Right lobe of liver (tissue), 6 donors: ENCODE measurements around the gene ANTXRL. TPM values are rescaled to one million over a fixed set of nuclear protein-coding genes. Genes with fewer than 3 reads are reported as not detected.

ENCODE experiments used
- ATAC-seq, 4 donors: fragments of 200-7000 bp; cut with Tn5 transposase; one replicate each; pipeline ENCODE4 v1.9.1; 2020; ENCODE audit warnings: mild to moderate bottlenecking in 4 of 4, moderate library complexity in 4 of 4
- DNase-seq, 3 donors: peaks; one replicate each; pipeline ENCODE4 v3.0.0-alpha.2; 2020
- H3K27ac ChIP-seq, 3 donors: fragments of 200-600 bp; one replicate each; pipeline ENCODE4 v1.8.0; 2022
- H3K27me3 ChIP-seq, 2 donors: fragments of 200-600 bp; one replicate each; pipeline ENCODE4 v1.8.0; 2022
- H3K36me3 ChIP-seq, 4 donors: fragments of 200-600 bp; sonication (generic) in 1 of 4; one replicate each; pipeline versions ENCODE4 v1.5.1 to v1.8.0; 2017 to 2022; ENCODE audit warnings: control low read depth in 1 of 4
- H3K4me1 ChIP-seq, 4 donors: fragments of 200-600 bp; sonication (generic) in 1 of 4; one replicate each; pipeline versions ENCODE4 v1.5.1 to v1.8.0; 2017 to 2022; ENCODE audit warnings: control low read depth in 1 of 4
- H3K4me3 ChIP-seq, 3 donors: fragments of 200-600 bp; one replicate each; pipeline ENCODE4 v1.8.0; 2022
- H3K9me3 ChIP-seq, 4 donors: fragments of 200-600 bp; sonication (generic) in 1 of 4; one replicate each; pipeline versions ENCODE4 v1.5.1 to v1.8.0; 2017 to 2022; ENCODE audit warnings: control low read depth in 1 of 4
- CTCF ChIP-seq, 4 donors: fragments of 200-600 bp in 3 of 4; fragments of 450-650 bp in 1 of 4; IDR thresholded peaks; one replicate each; pipeline versions ENCODE4 v1.5.1 to v1.8.0; 2016 to 2022; ENCODE audit warnings: antibody characterized with exemption in 4 of 4, mild to moderate bottlenecking in 2 of 4
- POLR2A ChIP-seq: fragments of 450-650 bp; IDR thresholded peaks from one replicate; pipeline ENCODE4 v1.6.1; 2017; ENCODE audit warnings: antibody characterized with exemption, mild to moderate bottlenecking
- WGBS: methylation state at CpG from one replicate; pipeline ENCODE4 v1.1.6; 2018; ENCODE audit warnings: low coverage, low lambda C conversion rate; ENCODE audit not compliant: insufficient coverage; ENCODE audit errors: missing lambda C conversion rate; 5-methylcytosine and 5-hydroxymethylcytosine counted together
- intact Hi-C, 2 donors: fragments of 100-400 bp; cut with DNase I; formaldehyde crosslinking; loops; one replicate each; pipeline versions ENCODE4 v1.11.2 to v1.14.1; 2022
- total RNA-seq, 6 experiments: library from RNA; depleted of rRNA in 2 of 6; stranded (reverse); fragments of >200 nt in 2 of 6; fragmentation: NEBNext Ultra II Directional in 3 of 6; extraction: Animal tissue kit (Norgen Biotek cat#: 25700) in 3 of 6; gene quantifications; one replicate each; pipeline versions ENCODE4 v1.1.0 to v1.2.4, GENCODE V29; 2016 to 2023
- donor health status: DM: no; HTN: yes; CAD: no.
- donor health status: DM: no; HTN: no; CAD: no.
- donor health status: DM: no; HTN: no; CAD: no.
- donor health status: DM: no; HTN: yes; CAD: no.
- donor health status: DM: no; HTN: yes; CAD: no.

Gene ANTXRL
- total RNA-seq, 6 experiments from 2014 or later, result not detected

GRCh38 chr10:46289209-46289810 is 2.5 kb downstream of the ANTXRL start:
- WGBS, result 72% methylated on average over 7 of the region's 7 CpGs
- H3K4me1 ChIP-seq, result peaks cover 0 to 2% (median under 1%) of the 10 kb centered on the region in 4 donors
- ATAC-seq (no peak), DNase-seq (peak in 1 of 3 donors; percentile 20)
- no peaks in the 10 kb centered on the region for H3K27me3 ChIP-seq
- H3K9me3 ChIP-seq, result no peaks in the 10 kb centered on the region
- TF ChIP-seq CTCF (IDR thresholded peaks at IDR 0.05), result no peak
- TF ChIP-seq POLR2A, result no peak
- no peaks in the 10 kb centered on the region for H3K36me3 ChIP-seq
- no peak overlapping the region for H3K4me3 ChIP-seq
- H3K27ac ChIP-seq, result no peak overlapping the region
- intact Hi-C loops, result loop anchor here in 1 of 2 donors (5.0 kb wide), 1 partner anchor 1093 kb away; the partner anchor contains the start of gene ZNF488

- ATAC-seq (no peak), DNase-seq (peak in 1 of 3 donors; percentile 42)
- WGBS, result 66% methylated on average over 10 of the region's 15 CpGs
- TF ChIP-seq POLR2A, result no peak
- no peak for TF ChIP-seq CTCF (IDR thresholded peaks at IDR 0.05)
- no peaks in the 10 kb centered on the region for H3K36me3 ChIP-seq
- H3K4me1 ChIP-seq, result no peaks in the 10 kb centered on the region
- intact Hi-C loops, result no loop called here
- no peak overlapping the region for H3K27ac ChIP-seq
- H3K27me3 ChIP-seq, result no peaks in the 10 kb centered on the region
- no peak overlapping the region for H3K4me3 ChIP-seq
- no peaks in the 10 kb centered on the region for H3K9me3 ChIP-seq
These were observed 3.5 kb downstream of the ANTXRL start for GRCh38 chr10:46290101-46290886.

- intact Hi-C loops, result no loop called here
- H3K27ac ChIP-seq, result no peak overlapping the region
- TF ChIP-seq CTCF (IDR thresholded peaks at IDR 0.05) (no peak), POLR2A (no peak)
- no peaks in the 10 kb centered on the region for H3K36me3 ChIP-seq
- H3K27me3 ChIP-seq, result no peaks in the 10 kb centered on the region
- 37% methylated on average over 9 of the region's 10 CpGs for WGBS
- ATAC-seq (peak; percentile 31 to 75 (median 58)), DNase-seq (peak in 1 of 3 donors; percentile 48)
- no peaks in the 10 kb centered on the region for H3K9me3 ChIP-seq
- no peaks in the 10 kb centered on the region for H3K4me1 ChIP-seq
- H3K4me3 ChIP-seq, result no peak overlapping the region
These were observed 5.2 kb downstream of the ANTXRL start for GRCh38 chr10:46291817-46292572.

GRCh38 chr10:46292573-46293023 is 5.8 kb downstream of the ANTXRL start:
- Histone ChIP-seq H3K36me3 (no peaks in the 10 kb centered on the region), H3K9me3 (no peaks in the 10 kb centered on the region), H3K4me3 (no peak overlapping the region), H3K4me1 (no peaks in the 10 kb centered on the region), H3K27me3 (no peaks in the 10 kb centered on the region), H3K27ac (no peak overlapping the region)
- intact Hi-C loops, result no loop called here
- WGBS, result 46% methylated on average over 6 of the region's 6 CpGs
- ATAC-seq (peak; percentile 12 to 48 (median 16)), DNase-seq (peak in 1 of 3 donors; percentile 47)
- TF ChIP-seq POLR2A (no peak), CTCF (IDR thresholded peaks at IDR 0.05) (no peak)
